ENCODE measurements around the gene CD84. TPM values are rescaled to one million over a fixed set of nuclear protein-coding genes. Genes with fewer than 3 reads are reported as not detected.

Gene CD84
- total and polyA plus RNA-seq, 3 experiments from 2014 or later, result 25.1 to 58.1 (median 27.6) TPM

DNA sequence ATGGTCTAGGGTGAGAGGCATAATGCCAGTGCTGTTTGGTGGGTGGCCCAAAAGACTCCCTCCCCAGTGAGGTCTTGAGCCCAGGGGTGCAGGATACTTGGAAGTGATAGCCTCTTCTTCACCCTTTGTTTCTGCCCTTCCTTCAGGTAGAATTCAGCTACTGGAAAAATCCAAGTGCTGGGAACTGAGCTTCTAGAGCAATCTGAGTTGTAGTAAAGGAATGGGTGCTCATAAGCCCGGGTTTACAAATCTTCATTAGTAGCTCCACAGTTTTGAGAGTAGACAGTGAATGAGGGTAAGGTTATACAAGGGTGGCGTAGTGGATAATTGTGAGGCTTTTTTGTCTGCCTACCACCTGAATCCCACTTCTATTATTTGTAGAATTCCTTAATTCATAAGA lies 29.2 kb upstream of the CD84 start:
- no peaks in the 10 kb centered on the region for H3K9me3 ChIP-seq (ENCODE audit: low read length)
- H3K4me1 ChIP-seq (ENCODE audit: insufficient read depth, low read length), result peaks cover 20% of the 10 kb centered on the region
- H3K27ac ChIP-seq (ENCODE audit: low read depth, low read length), result no peak overlapping the region
- Mint-ChIP-seq H3K36me3 (peaks cover 34 to 77% (median 34%) of the 10 kb centered on the region in 3 donors), H3K4me1 (peaks cover 51 to 68% (median 63%) of the 10 kb centered on the region in 3 donors), H3K27ac (peak overlapping the region in 7 of 8 donors; percentile 19 to 95 (median 89)), H3K4me3 (no peak overlapping the region), H3K9me3 (peaks cover 5 to 13% (median 10%) of the 10 kb centered on the region in 5 donors), H3K27me3 (no peaks in the 10 kb centered on the region)
- ChIA-PET CTCF (interaction anchor here (0.7 to 9.8 kb wide), 8 partner anchors 11 to 179 kb away, joined by 3 to 218 read pairs (median 9); partner anchors contain the start of gene SLAMF1), POLR2A (interaction anchor here (0.5 kb wide), 1 partner anchor 54 kb away, joined by 3 read pairs; no protein-coding TSS in a partner anchor)
- peaks cover 22% of the 10 kb centered on the region for H3K36me3 ChIP-seq (ENCODE audit: insufficient read depth, low read length)
- H3K27me3 ChIP-seq (ENCODE audit: insufficient read depth, low read length, poor library complexity, severe bottlenecking), result no peaks in the 10 kb centered on the region
- H3K4me3 ChIP-seq (ENCODE audit: low read length), result no peak overlapping the region
- DNase-seq, result no peak

DNA sequence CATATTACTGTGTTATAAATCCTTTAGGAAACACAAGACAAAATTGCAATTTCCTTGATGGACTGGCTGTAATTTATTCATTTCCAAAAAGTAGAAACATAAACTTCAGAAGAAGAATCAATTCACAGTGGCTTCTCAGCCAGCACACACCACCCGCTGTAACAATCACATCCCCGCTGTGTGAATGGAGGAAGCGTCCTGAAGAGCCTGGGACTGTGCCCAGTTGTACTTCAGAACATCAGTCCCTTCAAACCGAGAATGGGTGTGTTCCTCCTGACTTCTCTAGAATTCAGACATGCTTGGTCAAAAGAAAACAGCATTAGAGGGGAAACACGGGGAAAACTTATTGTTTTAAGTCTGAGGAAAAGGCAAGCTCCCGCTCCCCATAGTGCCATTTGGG lies 28.8 kb upstream of the CD84 start:
- peaks cover 20% of the 10 kb centered on the region for H3K4me1 ChIP-seq (ENCODE audit: insufficient read depth, low read length)
- ChIA-PET POLR2A (interaction anchor here (0.5 kb wide), 1 partner anchor 54 kb away, joined by 3 read pairs; no protein-coding TSS in a partner anchor), CTCF (interaction anchor here (0.7 to 9.8 kb wide), 10 partner anchors 19 to 178 kb away, joined by 3 to 218 read pairs (median 5); partner anchors contain the start of gene SLAMF1)
- Mint-ChIP-seq H3K36me3 (peaks cover 30 to 73% (median 39%) of the 10 kb centered on the region in 3 donors), H3K27me3 (no peaks in the 10 kb centered on the region), H3K27ac (peak overlapping the region; percentile 6 to 95 (median 88)), H3K4me1 (peaks cover 49 to 63% (median 61%) of the 10 kb centered on the region in 3 donors), H3K9me3 (peaks cover 5 to 15% (median 10%) of the 10 kb centered on the region in 5 donors), H3K4me3 (no peak overlapping the region)
- H3K9me3 ChIP-seq (ENCODE audit: low read length), result no peaks in the 10 kb centered on the region
- H3K36me3 ChIP-seq (ENCODE audit: insufficient read depth, low read length), result peaks cover 22% of the 10 kb centered on the region
- no peak overlapping the region for H3K27ac ChIP-seq (ENCODE audit: low read depth, low read length)
- no peak overlapping the region for H3K4me3 ChIP-seq (ENCODE audit: low read length)
- H3K27me3 ChIP-seq (ENCODE audit: insufficient read depth, low read length, poor library complexity, severe bottlenecking), result no peaks in the 10 kb centered on the region
- DNase-seq, result no peak

DNA sequence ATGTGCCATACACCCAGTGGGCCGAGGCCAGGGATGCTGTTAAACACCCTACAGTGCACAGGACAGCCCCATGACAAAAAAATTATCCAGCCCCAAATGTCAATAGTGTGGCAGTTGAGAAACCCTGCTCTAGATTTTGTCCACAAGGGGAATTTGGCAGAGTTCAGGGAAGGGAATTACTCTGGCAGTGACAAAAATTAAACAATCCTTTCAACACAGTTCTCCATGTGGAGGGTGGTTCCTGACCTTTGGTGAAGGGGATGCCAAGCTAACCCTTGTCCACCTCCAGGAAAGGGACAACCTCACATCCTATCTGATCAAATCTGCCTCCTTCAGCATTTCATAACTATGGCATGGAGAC lies 28.4 kb upstream of the CD84 start:
- H3K4me3 Mint-ChIP-seq, result no peak overlapping the region
- peaks cover 46 to 61% (median 59%) of the 10 kb centered on the region in 3 donors for H3K4me1 Mint-ChIP-seq
- H3K27ac ChIP-seq (ENCODE audit: low read depth, low read length), result no peak overlapping the region
- CTCF ChIA-PET, result interaction anchor here (1.1 to 9.8 kb wide), 18 partner anchors 12 to 231 kb away, joined by 3 to 218 read pairs (median 6); partner anchors contain the start of gene CD84
- H3K27ac Mint-ChIP-seq, result peak overlapping the region; percentile 6 to 95 (median 84)
- H3K27me3 ChIP-seq (ENCODE audit: insufficient read depth, low read length, poor library complexity, severe bottlenecking), result no peaks in the 10 kb centered on the region
- no peak overlapping the region for H3K4me3 ChIP-seq (ENCODE audit: low read length)
- no peaks in the 10 kb centered on the region for H3K27me3 Mint-ChIP-seq
- H3K4me1 ChIP-seq (ENCODE audit: insufficient read depth, low read length), result peaks cover 20% of the 10 kb centered on the region
- H3K9me3 ChIP-seq (ENCODE audit: low read length), result no peaks in the 10 kb centered on the region
- H3K36me3 Mint-ChIP-seq, result peaks cover 27 to 69% (median 40%) of the 10 kb centered on the region in 3 donors
- POLR2A ChIA-PET, result no interaction called here
- peaks cover 18% of the 10 kb centered on the region for H3K36me3 ChIP-seq (ENCODE audit: insufficient read depth, low read length)
- H3K9me3 Mint-ChIP-seq, result peaks cover 7 to 19% (median 10%) of the 10 kb centered on the region in 5 donors
- no peak for DNase-seq

DNA sequence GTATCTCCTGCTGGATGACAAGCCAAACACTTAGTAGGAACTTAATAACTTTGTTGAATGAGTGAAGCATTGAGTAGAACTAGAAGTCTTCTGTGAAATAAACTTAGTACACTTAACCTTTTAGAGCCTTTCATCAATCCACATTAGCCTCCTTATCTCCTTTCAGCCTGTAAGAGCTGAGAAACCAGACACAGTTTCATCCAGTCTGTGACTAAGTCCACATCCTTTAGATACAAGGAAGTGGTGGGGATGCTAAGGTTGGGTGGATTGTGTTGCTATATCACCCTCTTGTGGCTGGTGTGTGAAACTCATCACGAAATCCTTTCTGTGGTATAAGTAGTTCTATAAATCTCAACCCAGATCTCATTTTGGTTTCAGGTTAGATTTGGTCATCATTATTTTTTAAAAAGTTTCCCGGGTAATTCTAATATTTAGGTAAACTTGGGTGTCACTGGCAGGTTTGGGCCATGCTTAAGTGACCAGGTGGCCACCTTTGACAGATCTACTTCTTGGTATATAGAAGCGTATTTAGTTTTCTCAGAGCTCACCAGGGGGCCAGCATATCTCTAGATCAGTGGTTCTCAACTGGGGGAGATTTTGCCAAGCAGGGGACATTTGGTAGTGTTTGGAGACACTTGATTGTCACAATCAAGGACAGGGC lies 27.8 kb upstream of the CD84 start:
- Histone ChIP-seq H3K9me3 (ENCODE audit: low read length) (no peaks in the 10 kb centered on the region), H3K27me3 (ENCODE audit: insufficient read depth, low read length, poor library complexity, severe bottlenecking) (no peaks in the 10 kb centered on the region), H3K4me1 (ENCODE audit: insufficient read depth, low read length) (peaks cover 20% of the 10 kb centered on the region), H3K36me3 (ENCODE audit: insufficient read depth, low read length) (peaks cover 13% of the 10 kb centered on the region), H3K27ac (ENCODE audit: low read depth, low read length) (no peak overlapping the region), H3K4me3 (ENCODE audit: low read length) (no peak overlapping the region)
- H3K4me1 Mint-ChIP-seq, result peaks cover 46 to 61% (median 58%) of the 10 kb centered on the region in 3 donors
- H3K27ac Mint-ChIP-seq, result peak overlapping the region; percentile 68 to 95 (median 92)
- peak; percentile 19 to 80 (median 76) for DNase-seq
- peaks cover 8 to 19% (median 12%) of the 10 kb centered on the region in 5 donors for H3K9me3 Mint-ChIP-seq
- peaks cover 27 to 64% (median 40%) of the 10 kb centered on the region in 3 donors for H3K36me3 Mint-ChIP-seq
- POLR2A ChIA-PET, result interaction anchor here (0.8 to 1.3 kb wide), 2 partner anchors 57 to 179 kb away, joined by 3 to 6 read pairs; no protein-coding TSS in a partner anchor
- peak overlapping the region in 5 of 7 donors; percentile 19 to 56 (median 45) for H3K4me3 Mint-ChIP-seq
- no peaks in the 10 kb centered on the region for H3K27me3 Mint-ChIP-seq
- CTCF ChIA-PET, result interaction anchor here (0.6 to 9.8 kb wide), 23 partner anchors 12 to 232 kb away, joined by 3 to 218 read pairs (median 5); partner anchors contain the start of gene CD84

DNA sequence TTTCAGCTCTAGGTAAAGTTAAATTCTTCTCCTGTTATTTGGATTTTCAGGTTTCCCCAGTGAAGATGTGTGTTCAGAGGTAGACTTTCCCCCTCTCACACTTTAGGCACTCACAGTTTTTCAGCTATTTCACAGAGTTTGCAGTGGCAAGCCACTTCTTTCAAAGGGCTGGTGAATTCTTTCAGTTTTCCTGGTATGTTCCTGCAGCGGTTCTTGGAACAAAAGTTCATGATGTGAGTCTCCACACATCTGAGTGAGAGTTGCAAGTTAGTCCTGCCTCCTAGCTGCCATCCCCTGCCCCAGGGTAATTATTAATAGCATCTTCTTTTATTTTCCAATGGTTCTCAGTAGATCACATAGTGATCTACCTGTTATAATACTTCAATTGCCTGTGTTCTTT lies 27.3 kb upstream of the CD84 start:
- H3K4me1 Mint-ChIP-seq, result peaks cover 46 to 61% (median 58%) of the 10 kb centered on the region in 3 donors
- CTCF ChIA-PET, result interaction anchor here (0.6 to 9.8 kb wide), 22 partner anchors 11 to 232 kb away, joined by 3 to 218 read pairs (median 6); partner anchors contain the start of gene CD84
- peak overlapping the region in 5 of 7 donors; percentile 19 to 56 (median 45) for H3K4me3 Mint-ChIP-seq
- Histone ChIP-seq H3K4me1 (ENCODE audit: insufficient read depth, low read length) (peaks cover 20% of the 10 kb centered on the region), H3K4me3 (ENCODE audit: low read length) (no peak overlapping the region), H3K27me3 (ENCODE audit: insufficient read depth, low read length, poor library complexity, severe bottlenecking) (no peaks in the 10 kb centered on the region), H3K36me3 (ENCODE audit: insufficient read depth, low read length) (peaks cover 11% of the 10 kb centered on the region), H3K27ac (ENCODE audit: low read depth, low read length) (no peak overlapping the region), H3K9me3 (ENCODE audit: low read length) (no peaks in the 10 kb centered on the region)
- POLR2A ChIA-PET, result interaction anchor here (0.8 to 1.3 kb wide), 2 partner anchors 56 to 178 kb away, joined by 3 to 6 read pairs; no protein-coding TSS in a partner anchor
- H3K9me3 Mint-ChIP-seq, result peaks cover 8 to 23% (median 18%) of the 10 kb centered on the region in 5 donors
- H3K27ac Mint-ChIP-seq, result peak overlapping the region; percentile 68 to 95 (median 92)
- peaks cover 30 to 63% (median 46%) of the 10 kb centered on the region in 3 donors for H3K36me3 Mint-ChIP-seq
- no peak for DNase-seq
- no peaks in the 10 kb centered on the region for H3K27me3 Mint-ChIP-seq

DNA sequence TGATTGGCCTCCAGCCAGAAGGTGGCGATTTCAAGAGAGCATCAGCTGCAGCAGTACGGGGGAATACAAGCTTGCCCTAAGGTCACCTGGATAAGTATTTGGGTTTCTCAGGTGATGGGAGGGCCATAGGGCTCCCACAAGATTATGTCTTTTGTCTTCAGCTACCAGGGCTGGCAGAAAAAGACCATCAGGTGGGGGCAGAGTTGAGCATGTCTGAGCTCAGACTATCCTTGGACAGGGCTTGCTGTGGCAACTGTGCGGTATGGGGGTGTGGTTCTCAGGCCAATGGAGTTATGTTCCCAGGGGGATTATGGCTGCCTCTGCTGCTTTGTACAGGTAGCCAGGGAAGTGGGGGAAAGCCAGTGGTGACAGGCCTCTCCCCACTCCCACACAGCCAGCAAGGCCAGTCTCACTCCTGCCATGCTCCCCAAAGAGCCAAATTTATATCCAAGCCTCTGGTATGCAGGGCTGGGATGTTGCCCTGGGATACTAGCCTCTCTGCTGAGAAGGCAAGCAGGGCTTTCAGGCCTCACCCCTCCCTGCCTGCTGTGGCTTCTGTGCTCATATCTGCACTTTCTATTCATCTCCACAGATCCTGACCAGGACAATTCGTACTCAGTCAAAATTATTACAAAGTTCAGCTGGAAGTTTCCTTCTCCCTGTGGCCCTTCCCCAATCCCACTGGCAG lies 26.6 kb upstream of the CD84 start:
- Mint-ChIP-seq H3K27ac (peak overlapping the region in 7 of 8 donors; percentile 75 to 95 (median 90)), H3K27me3 (no peaks in the 10 kb centered on the region), H3K4me3 (peak overlapping the region in 4 of 7 donors; percentile 15 to 50 (median 38))

DNA sequence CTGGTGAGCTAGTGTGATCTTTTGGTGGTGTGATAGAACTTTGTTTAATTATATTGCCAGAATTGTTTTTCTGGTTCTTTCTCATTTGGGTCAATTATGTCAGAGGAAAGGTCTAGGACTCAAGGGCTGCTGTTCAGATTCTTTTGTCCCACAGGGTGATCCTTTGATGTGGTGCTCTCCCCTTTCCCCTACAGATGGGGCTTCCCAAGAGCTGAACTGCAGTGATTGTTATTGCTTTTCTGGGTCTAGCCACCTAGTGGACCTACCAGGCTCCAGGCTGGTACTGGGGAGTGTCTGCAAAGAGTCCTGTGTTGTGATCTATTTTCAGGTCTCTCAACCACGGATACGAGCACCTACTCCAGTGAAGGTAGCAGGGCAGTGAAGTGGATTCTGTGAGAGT lies 25.9 kb upstream of the CD84 start:
- Histone ChIP-seq H3K9me3 (ENCODE audit: low read length) (peaks cover 3% of the 10 kb centered on the region), H3K4me3 (ENCODE audit: low read length) (no peak overlapping the region), H3K36me3 (ENCODE audit: insufficient read depth, low read length) (peaks cover 2% of the 10 kb centered on the region), H3K27me3 (ENCODE audit: insufficient read depth, low read length, poor library complexity, severe bottlenecking) (no peaks in the 10 kb centered on the region), H3K4me1 (ENCODE audit: insufficient read depth, low read length) (peaks cover 20% of the 10 kb centered on the region), H3K27ac (ENCODE audit: low read depth, low read length) (no peak overlapping the region)
- Mint-ChIP-seq H3K4me3 (peak overlapping the region in 1 of 7 donors; percentile 20), H3K27me3 (no peaks in the 10 kb centered on the region), H3K27ac (peak overlapping the region in 4 of 8 donors; percentile 1 to 95 (median 67)), H3K4me1 (peaks cover 38 to 50% (median 48%) of the 10 kb centered on the region in 3 donors), H3K36me3 (peaks cover 24 to 54% (median 52%) of the 10 kb centered on the region in 3 donors), H3K9me3 (peaks cover 14 to 33% (median 24%) of the 10 kb centered on the region in 5 donors)
- POLR2A ChIA-PET, result interaction anchor here (0.6 to 1.6 kb wide), 2 partner anchors 62 to 117 kb away, joined by 4 to 5 read pairs; no protein-coding TSS in a partner anchor
- CTCF ChIA-PET, result interaction anchor here (1.2 to 9.8 kb wide), 7 partner anchors 12 to 175 kb away, joined by 3 to 218 read pairs (median 12); partner anchors contain the start of gene CD84
- no peak for DNase-seq

More for the DNA sequence above, 26.6 kb upstream of the CD84 start:
- Mint-ChIP-seq H3K9me3 (peaks cover 14 to 30% (median 24%) of the 10 kb centered on the region in 5 donors), H3K4me1 (peaks cover 43 to 55% (median 53%) of the 10 kb centered on the region in 3 donors), H3K36me3 (peaks cover 28 to 61% (median 47%) of the 10 kb centered on the region in 3 donors)
- no peak for DNase-seq
- Histone ChIP-seq H3K36me3 (ENCODE audit: insufficient read depth, low read length) (peaks cover 6% of the 10 kb centered on the region), H3K27ac (ENCODE audit: low read depth, low read length) (no peak overlapping the region), H3K4me3 (ENCODE audit: low read length) (no peak overlapping the region), H3K4me1 (ENCODE audit: insufficient read depth, low read length) (peaks cover 20% of the 10 kb centered on the region), H3K27me3 (ENCODE audit: insufficient read depth, low read length, poor library complexity, severe bottlenecking) (no peaks in the 10 kb centered on the region), H3K9me3 (ENCODE audit: low read length) (peaks cover 3% of the 10 kb centered on the region)
- CTCF ChIA-PET, result interaction anchor here (1.1 to 9.8 kb wide), 18 partner anchors 13 to 231 kb away, joined by 3 to 218 read pairs (median 6); partner anchors contain the start of gene CD84
- POLR2A ChIA-PET, result interaction anchor here (0.6 to 1.6 kb wide), 3 partner anchors 56 to 118 kb away, joined by 3 to 5 read pairs (median 4); no protein-coding TSS in a partner anchor

All from CD8-positive, alpha-beta memory T cell (primary cell).